ENCODE measurements around the gene C17orf78.
"Not testable (repeated sequence)": the region's sequence is repeated elsewhere in the genome, so short reads cannot be mapped to it uniquely, and the experiment has no call there.

The C17orf78 gene

DNA sequence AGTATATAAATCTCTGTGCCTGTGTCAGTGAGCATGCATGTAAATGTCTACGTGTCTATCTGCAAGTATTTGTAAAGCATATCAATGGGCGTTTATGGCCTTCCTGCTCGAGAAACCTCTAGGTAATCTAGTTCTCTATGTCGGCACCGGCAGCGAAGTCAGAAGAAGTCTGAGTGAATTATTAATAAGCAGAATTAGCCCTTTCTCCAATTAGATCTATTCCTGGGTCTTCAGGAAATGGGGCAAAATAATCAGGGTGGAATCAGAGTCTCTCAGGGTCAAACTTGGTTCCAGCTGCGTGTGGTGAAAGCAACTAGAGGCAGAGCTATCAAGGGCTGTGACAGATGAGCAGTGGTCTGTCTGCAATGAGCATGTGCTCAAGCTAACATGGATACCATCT lies at the start of gene C17orf78:
TSS of gene C17orf78 (plus strand) at position 280 of the 400 bp plus-strand sequence. CDS start at position 388, 108 bp downstream.
- DNase-seq = no peak

DNA sequence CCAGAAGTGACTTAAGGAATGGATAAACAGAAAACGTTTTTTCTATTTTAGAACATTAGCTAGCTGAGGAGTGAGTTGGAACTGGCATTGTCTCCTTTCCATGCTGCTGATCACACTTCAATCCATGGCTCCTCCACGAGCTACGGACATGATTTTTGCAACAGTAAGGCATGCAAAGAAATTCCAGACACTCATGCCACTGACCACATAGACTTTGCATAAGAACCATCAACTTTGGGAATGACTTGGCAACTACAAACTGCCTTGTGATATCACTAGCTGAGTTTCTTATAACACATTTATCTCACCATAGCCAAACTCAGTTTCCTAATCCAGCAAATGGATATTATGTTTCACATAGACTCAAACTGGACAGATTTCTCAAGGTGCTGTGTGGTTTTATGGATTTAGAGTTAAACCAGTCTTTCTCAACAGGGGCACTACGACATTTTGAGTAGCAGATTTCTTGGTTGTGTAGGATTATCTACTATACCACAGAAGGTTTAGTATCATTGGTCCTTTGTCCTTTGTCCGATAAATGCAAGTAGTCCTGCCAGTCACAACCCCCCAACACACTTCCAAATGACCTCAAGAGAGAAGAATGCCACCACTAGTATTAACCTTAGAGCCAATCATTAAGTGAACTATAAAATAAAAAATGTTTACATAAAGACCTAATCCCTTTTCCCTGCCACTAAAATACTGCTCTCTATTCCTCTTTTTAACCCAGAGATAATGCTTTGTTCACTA lies 48.3 kb upstream of the C17orf78 start:
- no peak for DNase-seq

DNA sequence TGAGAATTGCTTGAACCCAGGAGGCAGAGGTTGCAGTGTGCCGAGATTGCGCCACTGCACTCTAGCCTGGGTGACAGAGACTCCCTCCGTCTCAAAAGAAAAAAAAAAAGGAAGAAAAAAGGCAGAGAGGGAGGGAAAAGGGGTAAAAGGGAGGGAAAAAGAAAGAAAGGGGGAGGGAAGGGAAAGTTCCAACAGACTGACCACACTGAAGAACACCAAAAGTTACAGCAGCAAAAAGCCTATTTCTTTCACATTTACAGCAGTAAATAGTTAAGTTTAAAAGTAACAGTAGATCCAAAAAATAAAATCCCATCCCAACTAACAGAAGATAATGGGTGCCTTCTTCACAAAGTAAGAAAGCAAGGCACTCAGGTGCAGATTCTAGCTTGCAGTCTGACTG lies 36.9 kb upstream of the C17orf78 start:
- no peak for DNase-seq

DNA sequence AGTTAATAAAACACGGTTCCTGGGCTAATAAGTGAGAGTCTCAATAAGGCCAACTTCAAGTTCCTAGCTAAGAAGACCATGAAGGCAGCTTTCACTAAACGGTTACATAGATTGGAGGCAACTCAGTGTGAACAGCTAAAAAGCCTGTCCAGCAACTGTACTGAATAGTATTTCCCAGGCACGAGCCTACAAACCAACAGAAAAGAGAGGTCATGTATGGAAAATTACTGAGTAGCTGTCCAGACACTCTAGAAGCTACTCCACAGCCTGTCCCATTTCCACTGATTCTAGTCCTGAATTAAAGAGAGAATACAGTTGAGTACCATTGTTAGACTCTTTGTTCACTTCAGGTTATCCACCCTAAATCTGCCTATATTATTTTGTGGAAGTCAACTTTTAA lies 36.5 kb upstream of the C17orf78 start:
- no peak for DNase-seq

DNA sequence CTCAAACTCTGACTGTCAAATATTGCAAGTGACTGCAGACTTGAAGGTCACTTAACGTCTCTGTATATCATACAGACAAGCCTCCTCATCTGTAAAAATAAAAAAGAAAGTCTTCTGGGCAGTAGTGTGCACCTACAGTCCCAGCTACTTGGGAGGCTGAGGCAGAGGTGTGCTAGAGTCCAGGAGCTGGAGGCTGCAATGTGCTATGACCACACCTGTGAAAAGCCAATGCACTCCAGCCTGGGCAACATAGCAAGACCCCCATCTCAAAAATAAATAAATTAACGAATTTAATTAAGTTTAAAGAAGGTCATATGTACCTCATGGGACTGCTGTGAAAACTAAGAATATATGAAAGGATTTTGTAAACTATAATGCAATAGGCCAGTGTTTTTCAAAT lies 35.0 kb upstream of the C17orf78 start:
- DNase-seq = no peak

DNA sequence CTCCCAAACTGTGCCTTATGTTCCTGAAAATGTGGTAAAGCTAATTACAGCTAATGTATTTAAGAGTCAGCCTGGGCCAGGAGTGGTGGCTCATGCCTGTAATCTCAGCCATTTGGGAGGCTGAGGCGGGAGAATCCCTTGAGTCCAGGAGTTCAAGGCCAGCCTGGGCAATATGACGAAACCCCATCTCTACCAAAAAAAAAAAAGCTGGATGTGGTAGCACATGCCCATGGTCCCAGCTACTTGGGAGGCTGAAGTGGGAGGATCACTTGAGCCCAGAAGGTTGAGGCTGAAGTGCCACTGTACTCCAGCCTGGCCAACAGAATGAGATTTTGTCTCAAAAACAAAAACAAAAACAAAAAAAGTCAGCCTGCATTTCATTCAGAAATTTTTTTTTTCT lies 33.2 kb upstream of the C17orf78 start:
- no peak for DNase-seq

DNA sequence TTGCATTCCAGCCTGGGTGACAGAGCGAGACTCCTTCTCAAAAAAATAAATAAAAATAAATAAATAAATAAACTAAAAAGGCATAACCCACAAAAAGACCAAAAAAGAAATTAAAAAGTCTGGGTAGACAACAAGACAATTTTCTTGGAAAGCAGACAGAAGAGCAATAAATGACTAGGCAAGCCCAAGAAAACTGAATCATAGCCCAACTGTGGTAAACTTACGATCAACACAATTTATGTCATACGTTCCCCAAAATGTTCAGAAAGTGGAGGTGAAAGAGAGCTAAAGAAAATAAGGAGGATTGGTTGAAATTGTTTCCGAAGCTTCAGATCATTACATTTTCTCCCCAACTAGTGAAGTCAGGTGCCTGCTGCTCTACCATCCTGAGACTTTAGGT lies 31.3 kb upstream of the C17orf78 start:
- no peak for DNase-seq

DNA sequence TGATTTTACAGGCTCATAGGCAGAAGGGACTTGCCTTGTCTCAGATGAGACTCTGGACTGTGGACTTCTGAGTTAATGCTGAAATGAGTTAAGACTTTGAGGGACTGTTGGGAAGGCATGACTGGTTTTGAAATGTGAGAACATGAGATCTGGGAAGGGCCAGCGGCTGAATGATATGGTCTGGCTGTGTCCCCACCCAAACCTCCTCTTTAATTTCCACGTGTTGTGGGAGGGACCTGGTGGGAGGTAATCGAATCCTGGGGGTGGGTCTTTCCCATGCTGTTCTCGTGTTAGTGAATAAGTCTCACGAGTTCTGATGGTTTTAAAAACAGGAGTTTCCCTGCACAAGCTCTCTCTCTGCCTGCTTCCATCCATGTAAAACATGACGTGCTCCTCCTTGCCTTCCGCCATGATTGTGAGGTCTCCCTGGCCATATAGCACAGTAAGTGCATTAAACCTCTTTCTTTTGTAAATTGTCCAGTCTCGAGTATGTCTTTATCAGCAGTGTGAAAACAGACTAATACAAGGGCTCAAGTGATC lies 28.9 kb upstream of the C17orf78 start:
- DNase-seq = not testable (repeated sequence)

DNA sequence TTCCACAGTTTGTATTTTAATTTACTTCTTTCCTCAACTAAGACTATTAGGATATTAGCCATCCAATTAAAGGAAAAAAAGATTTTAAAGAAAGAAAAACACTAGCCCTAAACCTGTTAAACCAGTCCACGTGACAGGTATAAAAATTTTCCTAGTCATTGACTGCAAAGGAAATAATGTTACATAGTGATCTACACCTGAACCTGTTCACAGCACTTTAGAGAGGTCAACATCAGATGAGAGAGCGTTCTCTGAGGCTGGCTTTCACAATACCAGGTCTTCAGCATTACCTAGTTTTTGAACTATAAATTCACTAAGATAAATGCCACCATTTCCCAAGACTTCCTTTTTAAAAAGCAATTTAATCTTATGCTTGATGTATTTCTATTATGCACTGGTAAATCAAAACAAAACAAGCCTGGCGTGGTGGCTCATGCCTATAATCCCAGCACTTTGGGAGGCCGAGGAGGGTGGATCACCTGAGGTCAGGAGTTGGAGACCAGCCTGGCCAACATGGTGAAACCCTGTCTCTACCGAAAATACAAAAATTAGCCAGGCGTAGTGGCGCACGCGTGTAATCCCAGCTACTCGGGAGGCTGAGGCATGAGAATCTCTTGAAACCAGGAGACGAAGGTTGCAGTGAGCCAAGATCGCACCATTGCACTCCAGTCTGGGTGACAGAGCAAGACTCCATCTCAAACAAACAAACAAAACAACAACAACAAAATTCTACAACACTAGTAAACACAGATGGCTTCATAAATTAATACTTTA lies 18.8 kb upstream of the C17orf78 start:
- not testable (repeated sequence) for DNase-seq

DNA sequence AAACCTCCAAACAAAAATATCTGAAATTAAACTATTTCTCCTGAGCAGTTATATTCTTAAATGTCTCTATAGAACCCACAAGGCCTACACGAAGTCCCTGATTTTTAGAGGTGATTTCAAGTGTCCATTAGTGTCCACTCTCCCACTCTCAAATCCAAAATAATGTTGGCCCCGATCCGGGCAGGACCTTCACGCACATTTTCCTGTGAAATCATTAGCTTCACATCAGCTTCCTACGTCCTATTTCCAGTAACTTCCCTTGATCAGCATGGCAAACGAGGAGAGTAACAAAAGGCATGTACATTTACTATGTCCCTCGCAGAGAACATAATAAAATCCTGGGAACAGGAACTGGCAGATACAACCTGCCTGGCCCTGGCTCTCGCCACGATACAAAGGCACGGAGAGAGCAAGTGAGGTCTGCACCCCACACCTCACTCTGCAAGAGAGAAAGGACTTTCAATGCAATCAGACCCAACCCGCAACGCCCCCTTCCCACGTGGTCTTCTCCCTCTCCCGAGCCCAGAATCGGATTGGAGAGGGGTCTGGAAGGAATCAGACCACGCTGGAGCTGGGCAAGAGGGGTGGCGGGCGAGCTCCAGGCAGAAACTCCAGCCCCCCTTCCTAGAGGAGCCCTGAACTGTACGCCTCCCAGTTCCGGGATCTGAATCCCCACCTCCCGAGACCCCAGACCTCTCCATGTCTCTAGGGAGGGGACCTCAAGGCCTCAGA lies 17.5 kb upstream of the C17orf78 start:
- DNase-seq = peak; percentile 69 to 71

DNA sequence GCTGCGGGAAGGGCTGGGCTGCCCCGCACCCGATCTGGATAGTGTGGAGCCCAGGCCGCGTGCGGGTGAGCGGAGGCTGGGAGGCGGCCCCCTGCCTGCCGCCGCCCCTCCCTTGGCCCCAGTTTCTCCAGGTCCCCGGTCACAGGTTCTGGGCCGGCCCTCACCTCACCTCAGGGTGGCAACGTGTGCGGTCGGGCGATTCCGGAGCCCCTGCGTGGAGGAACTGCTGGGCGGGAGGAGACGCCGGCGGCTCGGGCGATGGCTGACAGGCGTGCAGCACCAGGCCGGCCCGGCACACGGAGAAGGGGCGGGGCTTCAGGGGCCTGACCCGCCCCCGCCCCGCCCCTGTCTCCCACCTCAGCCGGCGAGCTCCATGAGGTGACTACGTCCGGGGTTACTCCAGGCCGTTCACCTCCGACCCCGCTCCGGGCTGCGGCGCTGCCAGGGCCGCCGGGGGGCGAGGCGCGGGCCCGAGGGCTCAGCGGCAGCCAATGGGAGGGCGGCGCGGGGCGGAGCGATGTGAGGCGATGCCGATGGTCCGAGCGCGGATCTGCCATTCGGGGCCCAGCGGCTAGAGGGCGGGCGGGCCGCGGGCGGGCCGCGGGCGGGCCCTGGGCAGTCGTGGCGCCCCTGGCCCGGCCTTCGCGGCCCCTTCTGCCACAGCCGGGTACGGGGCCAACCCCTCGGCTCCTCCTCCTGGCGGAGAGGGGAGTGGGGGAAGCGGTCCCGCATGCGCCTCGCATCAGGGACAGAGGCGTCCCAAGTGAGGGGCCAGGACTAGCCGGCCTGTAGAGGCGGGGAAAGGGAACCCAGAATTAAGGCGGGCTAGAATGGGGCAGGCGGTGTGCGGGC lies 16.7 kb upstream of the C17orf78 start:
- peak; percentile 94 to 96 for DNase-seq

DNA sequence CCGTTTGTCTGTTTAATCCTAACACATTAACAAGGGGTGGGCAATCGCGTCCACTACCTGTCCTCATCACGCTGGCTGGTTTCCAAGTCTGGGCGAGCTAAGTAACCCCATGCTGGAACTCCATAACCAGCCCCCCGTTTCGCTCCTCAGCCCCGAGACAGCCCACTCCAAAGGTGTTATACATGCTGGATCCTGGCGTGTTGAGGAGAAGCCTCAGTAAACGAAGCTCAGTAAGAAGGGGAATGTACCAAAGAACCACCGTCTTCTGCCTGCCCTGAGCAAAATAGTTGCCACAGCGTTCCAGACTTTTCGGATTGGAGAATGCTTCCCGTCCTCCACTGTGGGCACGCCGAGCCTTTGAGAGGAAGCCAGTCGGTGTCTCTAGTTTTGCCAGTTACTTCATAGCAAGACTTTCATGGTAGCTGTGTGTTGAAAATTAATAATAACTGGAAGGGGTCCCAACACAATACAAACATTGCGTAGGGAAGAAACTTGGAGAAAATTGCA lies 16.1 kb upstream of the C17orf78 start:
- no peak for DNase-seq

DNA sequence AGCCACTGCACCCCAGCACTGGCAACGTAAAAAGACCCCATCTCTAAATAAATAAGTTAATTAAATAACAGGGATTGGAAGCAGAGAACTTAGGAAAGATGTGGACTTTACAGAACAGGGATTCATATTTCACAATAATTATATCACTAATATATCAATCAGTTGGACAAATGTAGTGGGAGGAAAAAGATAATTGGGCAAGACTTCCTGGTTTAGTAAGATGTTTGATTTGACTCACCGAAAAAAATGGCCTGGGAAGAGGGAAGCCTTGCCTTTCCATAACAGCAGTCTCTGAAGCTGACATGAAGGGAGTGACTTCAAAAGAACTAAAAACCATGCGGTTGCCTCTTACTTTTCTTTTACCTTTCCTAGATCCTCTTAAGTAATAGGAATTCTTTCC lies 15.2 kb upstream of the C17orf78 start:
- no peak for DNase-seq

DNA sequence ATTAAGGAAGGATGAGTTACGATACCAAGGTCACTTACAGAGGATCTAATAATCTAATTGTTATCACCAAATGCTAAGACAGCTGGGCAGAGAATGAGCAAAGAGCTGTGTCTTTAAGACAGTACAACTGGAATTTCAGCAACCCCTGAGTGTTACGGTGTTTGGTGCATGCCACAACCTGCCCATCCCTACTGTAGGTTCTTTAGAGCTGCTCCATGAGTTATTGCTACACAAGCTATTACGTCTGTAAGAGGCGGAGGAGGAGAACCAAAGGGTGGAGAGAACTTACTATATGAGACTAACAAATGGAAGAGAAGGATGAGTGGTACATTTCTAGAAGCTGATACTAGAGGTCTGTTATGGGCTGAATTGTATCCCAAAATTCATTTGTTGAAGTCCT lies 14.2 kb upstream of the C17orf78 start:
- DNase-seq = no peak

DNA sequence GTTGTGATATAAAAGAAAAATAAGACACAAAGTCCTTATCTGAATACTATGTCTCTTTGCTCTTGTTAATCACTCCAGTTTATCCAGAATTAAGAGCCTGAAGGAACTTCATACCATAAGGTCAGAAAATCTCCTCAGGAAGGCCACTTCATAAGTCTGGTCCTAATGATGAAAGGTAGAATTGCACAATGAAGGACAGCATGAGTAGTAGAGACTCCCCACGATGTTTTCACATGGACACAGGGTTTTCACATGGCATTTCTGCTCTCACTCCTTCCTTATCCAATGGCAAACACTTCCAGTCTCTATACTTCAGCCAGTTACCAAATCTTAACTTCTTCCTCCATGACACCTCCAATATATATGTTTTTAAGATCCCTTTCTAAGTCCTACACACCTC lies 10.2 kb upstream of the C17orf78 start:
- DNase-seq = no peak

DNA sequence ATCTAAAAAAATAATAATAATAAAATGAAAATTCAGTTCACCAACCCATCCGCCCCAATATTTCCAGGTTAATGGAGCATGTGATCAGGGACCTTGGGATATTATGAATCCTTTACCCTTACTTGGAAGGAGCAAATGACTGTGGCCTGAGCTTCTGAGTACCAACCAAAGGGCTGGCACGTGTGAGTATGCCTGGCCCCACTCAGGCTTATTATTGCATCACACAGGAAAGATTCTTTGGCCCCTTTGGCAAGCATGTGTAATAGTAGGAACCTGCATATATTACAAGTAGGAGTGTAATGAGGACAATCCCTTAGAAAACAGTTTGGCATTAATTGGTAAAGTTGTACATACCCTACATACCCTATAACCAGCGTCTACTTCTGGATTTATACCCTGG lies 7.2 kb upstream of the C17orf78 start:
- no peak for DNase-seq

DNA sequence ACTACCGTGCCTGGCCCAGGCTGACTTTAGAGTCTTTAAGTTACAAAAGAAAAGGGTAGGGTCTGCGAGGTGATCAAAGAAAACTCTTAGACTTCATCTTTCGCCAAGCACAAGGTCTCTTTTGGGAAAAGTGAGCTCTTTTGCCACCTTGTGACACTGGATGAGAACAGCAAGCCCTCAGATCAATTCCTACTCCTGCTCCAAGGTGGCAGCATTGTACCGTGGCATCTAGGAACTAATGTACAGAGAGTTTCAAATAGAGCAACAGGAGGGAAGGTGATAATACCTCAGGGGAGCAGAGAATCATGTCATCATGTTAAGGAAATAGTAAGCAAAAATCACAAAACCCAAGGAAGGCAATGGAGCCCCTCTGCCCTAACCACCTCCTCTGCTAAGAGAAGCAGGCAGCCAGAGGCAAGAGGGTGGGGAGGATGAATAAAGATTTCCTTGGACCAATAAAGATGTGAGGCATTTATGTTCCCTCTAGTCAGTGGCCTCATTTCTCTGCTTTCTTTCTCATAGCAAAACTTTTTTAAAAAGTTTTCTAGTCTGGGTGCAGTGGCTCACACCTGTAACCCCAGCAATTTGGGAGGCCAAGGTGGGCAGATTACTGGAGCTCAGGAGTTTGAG lies 2.1 kb upstream of the C17orf78 start:
- DNase-seq = peak; percentile 76 to 77

DNA sequence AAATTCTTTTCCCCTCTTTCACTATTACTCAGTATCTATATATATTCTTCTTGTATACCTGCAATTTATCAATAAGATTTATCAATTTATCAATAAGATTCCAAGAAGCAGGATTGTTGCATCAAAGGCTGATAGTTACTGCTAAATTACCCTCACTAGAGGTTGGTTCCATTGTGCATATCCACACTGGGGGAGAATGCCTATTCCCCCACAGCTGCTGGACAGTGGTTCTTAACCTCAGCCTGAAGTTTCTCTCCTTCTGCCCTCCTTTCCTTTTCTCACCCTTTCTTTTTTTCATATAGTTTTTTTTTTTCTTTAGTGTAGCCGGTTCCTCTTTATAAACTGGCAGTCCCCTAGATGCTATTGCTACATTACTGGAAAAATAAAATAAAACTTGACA lies 6.3 kb downstream of the C17orf78 start:
- no peak for DNase-seq

DNA sequence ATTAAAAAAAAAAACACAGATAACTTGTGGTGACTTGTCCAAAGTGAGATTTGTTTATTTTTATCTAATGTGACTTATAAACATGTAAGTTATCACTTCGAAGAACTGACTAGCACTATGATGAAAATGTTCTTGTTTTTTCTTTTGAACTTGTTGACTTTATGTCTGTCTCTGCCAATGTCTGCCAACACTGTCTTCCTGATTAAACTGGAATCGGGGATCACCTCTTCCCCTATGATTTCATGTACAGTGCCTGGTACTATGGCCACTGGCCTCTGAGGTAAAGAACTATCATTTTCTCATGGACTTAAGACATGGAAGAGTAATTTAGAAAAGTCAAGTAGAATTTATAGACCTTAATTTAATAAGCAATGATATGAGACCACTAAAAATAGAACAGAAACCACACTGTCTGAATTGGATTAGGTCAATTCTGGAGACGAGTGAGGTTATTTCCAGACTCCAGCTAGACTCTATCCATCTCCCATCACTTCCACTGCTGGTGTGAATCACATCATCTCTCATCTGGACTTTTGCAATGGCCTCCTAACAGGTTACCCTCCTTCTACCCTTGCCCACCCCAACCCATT lies 8.9 kb downstream of the C17orf78 start:
- no peak for DNase-seq

DNA sequence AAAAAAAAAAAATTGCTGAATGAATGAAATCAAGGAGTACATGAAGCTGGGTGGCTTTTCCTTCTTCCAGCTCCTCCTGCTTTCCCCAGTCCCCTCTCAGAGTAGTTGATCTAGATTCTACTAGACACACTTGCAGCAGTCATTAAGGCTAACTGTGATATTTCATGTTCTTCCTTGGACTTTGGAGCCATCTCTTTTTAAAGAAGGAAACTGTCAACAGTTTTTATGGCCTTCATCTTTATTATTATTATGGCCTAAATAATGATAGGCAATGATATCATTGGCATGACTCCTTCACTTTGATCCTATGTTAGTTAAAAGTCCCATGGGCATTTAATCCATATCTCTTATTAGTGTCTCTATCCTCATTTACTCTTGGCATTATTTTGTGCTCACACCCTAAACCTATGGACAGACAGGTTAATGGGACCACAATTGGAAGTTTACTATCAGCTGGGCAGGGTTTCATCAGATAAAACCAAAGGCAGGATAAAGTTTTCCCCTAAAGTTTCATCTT lies 9.7 kb downstream of the C17orf78 start:
- no peak for DNase-seq

DNA sequence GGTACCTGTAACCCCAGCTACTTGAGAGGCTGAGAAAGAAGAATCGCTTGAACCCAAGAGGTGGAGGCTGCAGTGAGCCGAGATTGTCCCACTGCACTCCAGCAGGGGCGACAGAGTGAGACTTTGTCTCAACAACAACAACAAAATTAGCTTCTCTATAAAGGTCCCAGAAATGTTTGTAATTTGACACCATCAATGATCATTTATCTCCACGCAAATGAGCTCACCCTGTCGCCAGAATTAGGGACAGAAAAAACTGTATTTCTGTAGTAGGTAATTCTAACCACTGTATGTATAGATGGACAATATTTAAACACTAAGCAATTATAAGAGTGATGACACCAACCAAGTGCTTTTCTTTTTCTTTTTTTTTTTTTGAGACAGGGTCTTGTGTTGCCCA lies 10.7 kb downstream of the C17orf78 start:
- DNase-seq = no peak

Data from activated T-cell treated with anti-CD3 and anti-CD28 coated beads, Interleukin-2, amount 50 U/mL, for 48 hours (primary cell).